Prostate gland (tissue), 2 donors: ENCODE data around the gene NCOA1.

Experiments used
- POLR2A ChIP-seq: fragments of 450-650 bp; IDR thresholded peaks from one replicate; pipeline ENCODE4 v1.6.1; 2016; ENCODE audit warnings: antibody characterized with exemption, mild to moderate bottlenecking
- TF ChIP-seq, protein P1 (sequence below), 4 experiments: fragments of 200-600 bp in 2 of 4; fragments of 450-650 bp in 2 of 4; sonication (generic) in 2 of 4; IDR thresholded peaks; 1 replicate in 3 of 4; 2 replicates in 1 of 4; pipeline ENCODE4 v1.5.1; 2016 to 2019; ENCODE audit warnings: antibody characterized with exemption in 4 of 4, mild to moderate bottlenecking in 2 of 4, moderate library complexity in 2 of 4

- TF ChIP-seq POLR2A, result no peak
- TF ChIP-seq, protein P1, sequence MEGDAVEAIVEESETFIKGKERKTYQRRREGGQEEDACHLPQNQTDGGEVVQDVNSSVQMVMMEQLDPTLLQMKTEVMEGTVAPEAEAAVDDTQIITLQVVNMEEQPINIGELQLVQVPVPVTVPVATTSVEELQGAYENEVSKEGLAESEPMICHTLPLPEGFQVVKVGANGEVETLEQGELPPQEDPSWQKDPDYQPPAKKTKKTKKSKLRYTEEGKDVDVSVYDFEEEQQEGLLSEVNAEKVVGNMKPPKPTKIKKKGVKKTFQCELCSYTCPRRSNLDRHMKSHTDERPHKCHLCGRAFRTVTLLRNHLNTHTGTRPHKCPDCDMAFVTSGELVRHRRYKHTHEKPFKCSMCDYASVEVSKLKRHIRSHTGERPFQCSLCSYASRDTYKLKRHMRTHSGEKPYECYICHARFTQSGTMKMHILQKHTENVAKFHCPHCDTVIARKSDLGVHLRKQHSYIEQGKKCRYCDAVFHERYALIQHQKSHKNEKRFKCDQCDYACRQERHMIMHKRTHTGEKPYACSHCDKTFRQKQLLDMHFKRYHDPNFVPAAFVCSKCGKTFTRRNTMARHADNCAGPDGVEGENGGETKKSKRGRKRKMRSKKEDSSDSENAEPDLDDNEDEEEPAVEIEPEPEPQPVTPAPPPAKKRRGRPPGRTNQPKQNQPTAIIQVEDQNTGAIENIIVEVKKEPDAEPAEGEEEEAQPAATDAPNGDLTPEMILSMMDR (IDR thresholded peaks at IDR 0.05), result no peak
These were observed 141.1 kb downstream of the NCOA1 start for GRCh38 chr2:24632172-24632571.
